Stimulated activated CD4-positive, alpha-beta T cell treated with anti-CD3 and anti-CD28 coated beads, Interleukin-15, amount 100 ng/mL, for 24 hours (primary cell): ENCODE results near the gene LIMA1.
A peak's percentile ranks its signal among the peaks of the same experiment; 100 is the strongest.

ENCODE experiments used
- DNase-seq: peaks from one replicate; pipeline ENCODE4 v3.0.0-alpha.2; 2020

Gene LIMA1

GRCh38 chr12:50214018-50214417, 69.3 kb downstream of the LIMA1 start:
- DNase-seq, result no peak

GRCh38 chr12:50213439-50213838, 69.9 kb downstream of the LIMA1 start:
- DNase-seq, result no peak

- DNase-seq, result no peak
Measured at GRCh38 chr12:50212071-50212467, 71.3 kb downstream of the LIMA1 start.

- no peak for DNase-seq
Measured at GRCh38 chr12:50211392-50212070, 71.8 kb downstream of the LIMA1 start.

GRCh38 chr12:50207424-50207823, 75.9 kb downstream of the LIMA1 start:
- no peak for DNase-seq

GRCh38 chr12:50205648-50206047, 77.7 kb downstream of the LIMA1 start:
- DNase-seq, result no peak

- no peak for DNase-seq
Measured at GRCh38 chr12:50203691-50204090, 79.6 kb downstream of the LIMA1 start.

- DNase-seq, result no peak
Measured at GRCh38 chr12:50201987-50202521, 81.3 kb downstream of the LIMA1 start.

GRCh38 chr12:50200552-50201273, 82.6 kb downstream of the LIMA1 start:
- DNase-seq, result no peak

- no peak for DNase-seq
Measured at GRCh38 chr12:50198829-50199228, 84.5 kb downstream of the LIMA1 start.

GRCh38 chr12:50197297-50197727, 86.0 kb downstream of the LIMA1 start:
- no peak for DNase-seq

GRCh38 chr12:50196537-50196936, 86.8 kb downstream of the LIMA1 start:
- no peak for DNase-seq

- DNase-seq, result no peak
Measured at GRCh38 chr12:50195832-50196231, 87.5 kb downstream of the LIMA1 start.

- no peak for DNase-seq
Measured at GRCh38 chr12:50192908-50193307, 90.4 kb downstream of the LIMA1 start.

GRCh38 chr12:50192236-50192635, 91.1 kb downstream of the LIMA1 start:
- DNase-seq, result no peak

GRCh38 chr12:50190859-50191258, 92.5 kb downstream of the LIMA1 start:
- DNase-seq, result no peak

GRCh38 chr12:50188875-50189575, 94.3 kb downstream of the LIMA1 start:
- DNase-seq, result peak; percentile 61

- no peak for DNase-seq
Measured at GRCh38 chr12:50188241-50188781, 95.0 kb downstream of the LIMA1 start.

- peak; percentile 74 for DNase-seq
Measured at GRCh38 chr12:50187084-50187900, 96.0 kb downstream of the LIMA1 start.

GRCh38 chr12:50186681-50187080, 96.6 kb downstream of the LIMA1 start:
- no peak for DNase-seq

- DNase-seq, result no peak
Measured at GRCh38 chr12:50185970-50186663, 97.2 kb downstream of the LIMA1 start.
